Measurements from ENCODE around the gene CDH10. TPM values are rescaled to one million over a fixed set of nuclear protein-coding genes. Genes with fewer than 3 reads are reported as not detected.

The CDH10 gene
- total and polyA plus RNA-seq, 2 of the 4 experiments (the other 2 are of a cell fraction) = 0.18 to 0.21 TPM

DNA sequence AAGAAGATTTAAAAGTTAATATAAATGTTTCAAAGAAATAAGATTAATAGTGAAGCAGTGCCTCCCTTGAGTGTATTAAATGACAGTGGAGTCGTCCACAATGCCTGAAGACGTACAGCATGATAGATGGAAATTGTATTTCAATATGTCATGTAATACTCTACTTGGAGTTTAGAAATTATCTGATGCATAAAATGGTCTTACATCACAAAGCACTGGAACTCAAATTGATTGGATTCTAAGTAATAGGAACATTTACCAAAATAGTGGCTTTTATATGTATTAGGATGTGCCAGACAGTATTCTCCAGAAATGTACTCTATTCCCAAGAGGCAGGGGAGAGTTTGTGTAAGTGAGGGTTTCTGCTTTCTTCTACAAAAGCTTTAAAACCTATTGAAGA is 49.4 kb downstream of the CDH10 start:
- Histone ChIP-seq H3K9me1 (ENCODE audit: insufficient read depth, low read length) (no peaks in the 10 kb centered on the region), H3K36me3 (ENCODE audit: control insufficient read depth, insufficient read depth, low read length) (no peaks in the 10 kb centered on the region), H4K5ac (ENCODE audit: low read depth, low read length) (no peak overlapping the region), H2BK5ac (ENCODE audit: low read depth, low read length, poor library complexity, severe bottlenecking) (no peak overlapping the region), H4K8ac (ENCODE audit: low read depth in 2 of 2, low read length in 2 of 2) (no peak overlapping the region), H3K4me2 (ENCODE audit: low read depth, low read length) (no peak overlapping the region), H3K18ac (ENCODE audit: low read depth, low read length) (no peak overlapping the region), H3K79me1 (ENCODE audit: low read depth in 1 of 2, low read length in 2 of 2) (no peaks in the 10 kb centered on the region), H2BK15ac (ENCODE audit: low read depth, low read length) (no peak overlapping the region), H3K9ac (ENCODE audit: low read depth, low read length) (no peak overlapping the region), H2BK20ac (ENCODE audit: low read depth, low read length) (no peak overlapping the region), H3K4me3 (ENCODE audit: insufficient read depth, low read depth, low read length) (no peak overlapping the region), H3K27me3 (ENCODE audit: control insufficient read depth, insufficient read depth, low read length) (no peaks in the 10 kb centered on the region), H3K9me3 (ENCODE audit: control insufficient read depth, insufficient read depth, low read length) (0 out of 2 replicates have a peak, but pooled peaks cover under 1% of the 10 kb centered on the region), H4K91ac (ENCODE audit: insufficient read depth, low read depth, low read length) (no peak overlapping the region), H3K14ac (replicated peaks; ENCODE audit: low read depth, low read length) (no peak overlapping the region), H2AK5ac (ENCODE audit: low read depth, low read length) (no peak overlapping the region), H2BK120ac (ENCODE audit: low read depth, low read length) (no peak overlapping the region), H2AK9ac (replicated peaks; ENCODE audit: low read depth, low read length, poor library complexity) (no peak overlapping the region), H4K20me1 (ENCODE audit: insufficient read depth, low read length) (no peaks in the 10 kb centered on the region), H3K4me1 (ENCODE audit: control insufficient read depth, insufficient read depth, low read length) (no peaks in the 10 kb centered on the region), H3K4ac (ENCODE audit: low read depth, low read length) (no peak overlapping the region), H3K56ac (ENCODE audit: extremely low read depth, insufficient read depth, low read length) (no peak overlapping the region), H3K27ac (ENCODE audit: insufficient read depth, low read length) (no peak overlapping the region), H3K23ac (ENCODE audit: low read depth, low read length) (no peak overlapping the region), H2AFZ (replicated peaks; ENCODE audit: low read length, poor library complexity) (no peak overlapping the region)
- in situ Hi-C loops (cut with MboI; ENCODE audit: low sequenced_read_pairs) = no loop called here
- BruUV-seq (replicated peaks) = no TSS peak
- dilution Hi-C loops (cut with HindIII; ENCODE audit: low sequenced_read_pairs, unreplicated experiment) = no loop called here
- DNase-seq (no peak), ATAC-seq (ENCODE audit: low read depth) (no peak)
- ChIA-PET POLR2A (ENCODE audit: unreplicated experiment) (no interaction called here), CTCF (no interaction called here)
- intact Hi-C loops (cut with micrococcal nuclease) = no loop called here
- TF ChIP-seq CEBPB (IDR thresholded peaks at IDR 0.05; ENCODE audit: low read depth, low read length) (no peak), RAD21 (IDR thresholded peaks at IDR 0.05; ENCODE audit: low read length) (no peak), FOS (IDR thresholded peaks at IDR 0.05; ENCODE audit: low read depth, low read length) (no peak), RCOR1 (IDR thresholded peaks at IDR 0.05; ENCODE audit: insufficient replicate concordance, low read length) (no peak), POLR2A (IDR thresholded peaks at IDR 0.05; ENCODE audit: low read depth, low read length) (no peak), NFE2L2 (IDR thresholded peaks at IDR 0.05; ENCODE audit: low read depth, low read length) (no peak), CHD1 (IDR thresholded peaks at IDR 0.05; ENCODE audit: low read depth, low read length) (no peak), RFX5 (IDR thresholded peaks at IDR 0.05; ENCODE audit: low read depth, low read length) (no peak), MAZ (IDR thresholded peaks at IDR 0.05; ENCODE audit: borderline replicate concordance, low read depth, low read length) (no peak)
- TF ChIP-seq, protein P1, sequence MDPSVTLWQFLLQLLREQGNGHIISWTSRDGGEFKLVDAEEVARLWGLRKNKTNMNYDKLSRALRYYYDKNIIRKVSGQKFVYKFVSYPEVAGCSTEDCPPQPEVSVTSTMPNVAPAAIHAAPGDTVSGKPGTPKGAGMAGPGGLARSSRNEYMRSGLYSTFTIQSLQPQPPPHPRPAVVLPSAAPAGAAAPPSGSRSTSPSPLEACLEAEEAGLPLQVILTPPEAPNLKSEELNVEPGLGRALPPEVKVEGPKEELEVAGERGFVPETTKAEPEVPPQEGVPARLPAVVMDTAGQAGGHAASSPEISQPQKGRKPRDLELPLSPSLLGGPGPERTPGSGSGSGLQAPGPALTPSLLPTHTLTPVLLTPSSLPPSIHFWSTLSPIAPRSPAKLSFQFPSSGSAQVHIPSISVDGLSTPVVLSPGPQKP (IDR thresholded peaks at IDR 0.05; ENCODE audit: borderline replicate concordance, low read depth, low read length) = no peak
- TF ChIP-seq, protein P2, sequence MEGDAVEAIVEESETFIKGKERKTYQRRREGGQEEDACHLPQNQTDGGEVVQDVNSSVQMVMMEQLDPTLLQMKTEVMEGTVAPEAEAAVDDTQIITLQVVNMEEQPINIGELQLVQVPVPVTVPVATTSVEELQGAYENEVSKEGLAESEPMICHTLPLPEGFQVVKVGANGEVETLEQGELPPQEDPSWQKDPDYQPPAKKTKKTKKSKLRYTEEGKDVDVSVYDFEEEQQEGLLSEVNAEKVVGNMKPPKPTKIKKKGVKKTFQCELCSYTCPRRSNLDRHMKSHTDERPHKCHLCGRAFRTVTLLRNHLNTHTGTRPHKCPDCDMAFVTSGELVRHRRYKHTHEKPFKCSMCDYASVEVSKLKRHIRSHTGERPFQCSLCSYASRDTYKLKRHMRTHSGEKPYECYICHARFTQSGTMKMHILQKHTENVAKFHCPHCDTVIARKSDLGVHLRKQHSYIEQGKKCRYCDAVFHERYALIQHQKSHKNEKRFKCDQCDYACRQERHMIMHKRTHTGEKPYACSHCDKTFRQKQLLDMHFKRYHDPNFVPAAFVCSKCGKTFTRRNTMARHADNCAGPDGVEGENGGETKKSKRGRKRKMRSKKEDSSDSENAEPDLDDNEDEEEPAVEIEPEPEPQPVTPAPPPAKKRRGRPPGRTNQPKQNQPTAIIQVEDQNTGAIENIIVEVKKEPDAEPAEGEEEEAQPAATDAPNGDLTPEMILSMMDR (conservative IDR thresholded peaks at IDR 0.05; ENCODE audit: low read depth, low read length) = no peak
- TF ChIP-seq, protein P3, sequence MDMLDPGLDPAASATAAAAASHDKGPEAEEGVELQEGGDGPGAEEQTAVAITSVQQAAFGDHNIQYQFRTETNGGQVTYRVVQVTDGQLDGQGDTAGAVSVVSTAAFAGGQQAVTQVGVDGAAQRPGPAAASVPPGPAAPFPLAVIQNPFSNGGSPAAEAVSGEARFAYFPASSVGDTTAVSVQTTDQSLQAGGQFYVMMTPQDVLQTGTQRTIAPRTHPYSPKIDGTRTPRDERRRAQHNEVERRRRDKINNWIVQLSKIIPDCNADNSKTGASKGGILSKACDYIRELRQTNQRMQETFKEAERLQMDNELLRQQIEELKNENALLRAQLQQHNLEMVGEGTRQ (IDR thresholded peaks at IDR 0.05; ENCODE audit: low read depth, low read length) = no peak
- no CpG with 5 or more reads among the region's 2 CpGs for WGBS, 2 experiments (ENCODE audit: extremely low coverage in 2 of 2, insufficient read length in 1 of 2)

Data from IMR-90 (cell line).